ENCODE results near the gene KIAA1671. TPM values are rescaled to one million over a fixed set of nuclear protein-coding genes. Genes with fewer than 3 reads are reported as not detected.

The KIAA1671 gene
- total RNA-seq, 1 donor from 2014 or later, result 14.5 TPM

GRCh38 chr22:24953384-24954113, 1.0 kb downstream of the KIAA1671 start:
- no peak for DNase-seq (ENCODE audit: low read depth, low spot score)
- TF ChIP-seq CTCF (conservative IDR thresholded peaks at IDR 0.05), result no peak
- Mint-ChIP-seq H3K27me3 (ENCODE audit: low read depth) (peaks cover 2% of the 10 kb centered on the region), H3K27ac (ENCODE audit: unreplicated experiment) (no peak overlapping the region), H3K4me3 (peak overlapping the region; percentile 96), H3K9me3 (no peaks in the 10 kb centered on the region), H3K36me3 (ENCODE audit: low read depth) (no peaks in the 10 kb centered on the region), H3K4me1 (peaks cover 34% of the 10 kb centered on the region)

- no peak for DNase-seq (ENCODE audit: low read depth, low spot score)
- Mint-ChIP-seq H3K36me3 (ENCODE audit: low read depth) (no peaks in the 10 kb centered on the region), H3K27ac (ENCODE audit: unreplicated experiment) (no peak overlapping the region), H3K4me3 (peak overlapping the region; percentile 76), H3K4me1 (peaks cover 34% of the 10 kb centered on the region), H3K9me3 (no peaks in the 10 kb centered on the region), H3K27me3 (ENCODE audit: low read depth) (peaks cover 2% of the 10 kb centered on the region)
- TF ChIP-seq CTCF (conservative IDR thresholded peaks at IDR 0.05), result no peak
Observed at GRCh38 chr22:24954114-24954463, 1.6 kb downstream of the KIAA1671 start.

- no peaks in the 10 kb centered on the region for H3K36me3 Mint-ChIP-seq (ENCODE audit: low read depth)
- H3K27ac Mint-ChIP-seq (ENCODE audit: unreplicated experiment), result no peak overlapping the region
- H3K27me3 Mint-ChIP-seq (ENCODE audit: low read depth), result peaks cover 2% of the 10 kb centered on the region
- TF ChIP-seq CTCF (conservative IDR thresholded peaks at IDR 0.05), result no peak
- peak overlapping the region; percentile 47 for H3K4me3 Mint-ChIP-seq
- DNase-seq (ENCODE audit: low read depth, low spot score), result no peak
- peaks cover 34% of the 10 kb centered on the region for H3K4me1 Mint-ChIP-seq
- no peaks in the 10 kb centered on the region for H3K9me3 Mint-ChIP-seq
Observed at GRCh38 chr22:24954856-24955255, 2.3 kb downstream of the KIAA1671 start.

- Mint-ChIP-seq H3K4me1 (peaks cover 24% of the 10 kb centered on the region), H3K36me3 (ENCODE audit: low read depth) (no peaks in the 10 kb centered on the region), H3K27me3 (ENCODE audit: low read depth) (peaks cover 2% of the 10 kb centered on the region), H3K4me3 (no peak overlapping the region), H3K9me3 (no peaks in the 10 kb centered on the region), H3K27ac (ENCODE audit: unreplicated experiment) (no peak overlapping the region)
- TF ChIP-seq CTCF (conservative IDR thresholded peaks at IDR 0.05), result no peak
- no peak for DNase-seq (ENCODE audit: low read depth, low spot score)
Observed at GRCh38 chr22:24957043-24957442, 4.5 kb downstream of the KIAA1671 start.

GRCh38 chr22:24961217-24961844, 8.8 kb downstream of the KIAA1671 start:
- DNase-seq (ENCODE audit: low read depth, low spot score), result no peak
- H3K27ac Mint-ChIP-seq (ENCODE audit: unreplicated experiment), result peak overlapping the region; percentile 57
- H3K4me3 Mint-ChIP-seq, result no peak overlapping the region
- H3K9me3 Mint-ChIP-seq, result no peaks in the 10 kb centered on the region
- no peaks in the 10 kb centered on the region for H3K27me3 Mint-ChIP-seq (ENCODE audit: low read depth)
- no peak for TF ChIP-seq CTCF (conservative IDR thresholded peaks at IDR 0.05)
- peaks cover 10% of the 10 kb centered on the region for H3K4me1 Mint-ChIP-seq
- H3K36me3 Mint-ChIP-seq (ENCODE audit: low read depth), result no peaks in the 10 kb centered on the region

Data from neural crest cell (in vitro differentiated cells).